Muscle layer of colon (tissue), 2 donors: ENCODE measurements around the gene EXOC6.

Experiments used
- H3K27ac ChIP-seq: one replicate; pipeline ENCODE4 v1.7.0; 2013; ENCODE audit warnings: low read depth, mild to moderate bottlenecking, low read length, moderate library complexity
- H3K27me3 ChIP-seq, 2 donors: one replicate each; pipeline ENCODE4 v1.7.0; 2013; ENCODE audit warnings: low read length in 2 of 2, mild to moderate bottlenecking in 2 of 2; ENCODE audit not compliant: insufficient read depth in 2 of 2, control insufficient read depth in 1 of 2
- H3K36me3 ChIP-seq: one replicate; pipeline ENCODE4 v1.7.0; 2013; ENCODE audit warnings: mild to moderate bottlenecking, low read length; ENCODE audit not compliant: insufficient read depth
- H3K4me1 ChIP-seq: one replicate; pipeline ENCODE4 v1.7.0; 2013; ENCODE audit warnings: mild to moderate bottlenecking, low read length; ENCODE audit not compliant: insufficient read depth
- H3K4me3 ChIP-seq, 2 donors: one replicate each; pipeline ENCODE4 v1.7.0; 2013; ENCODE audit warnings: low read length in 2 of 2, low read depth in 1 of 2, mild to moderate bottlenecking in 1 of 2, moderate library complexity in 1 of 2
- H3K9ac ChIP-seq: one replicate; pipeline ENCODE4 v1.7.0; 2013; ENCODE audit warnings: low read length
- H3K9me3 ChIP-seq: one replicate; pipeline ENCODE4 v1.7.0; 2013; ENCODE audit warnings: mild to moderate bottlenecking, low read length
- donor health status: abdominal sarcoma.
- donor health status: Adenocarcinoma of cecum.

EXOC6 gene

GRCh38 chr10:93070378-93071176 lies 222.3 kb downstream of the EXOC6 start:
- no peak overlapping the region for H3K27ac ChIP-seq
- peaks cover 22% of the 10 kb centered on the region for H3K4me1 ChIP-seq
- H3K9me3 ChIP-seq = no peaks in the 10 kb centered on the region
- H3K4me3 ChIP-seq = no peak overlapping the region
- H3K9ac ChIP-seq = no peak overlapping the region
- no peaks in the 10 kb centered on the region for H3K36me3 ChIP-seq
- peaks cover 23 to 80% of the 10 kb centered on the region in 2 donors for H3K27me3 ChIP-seq

DNA sequence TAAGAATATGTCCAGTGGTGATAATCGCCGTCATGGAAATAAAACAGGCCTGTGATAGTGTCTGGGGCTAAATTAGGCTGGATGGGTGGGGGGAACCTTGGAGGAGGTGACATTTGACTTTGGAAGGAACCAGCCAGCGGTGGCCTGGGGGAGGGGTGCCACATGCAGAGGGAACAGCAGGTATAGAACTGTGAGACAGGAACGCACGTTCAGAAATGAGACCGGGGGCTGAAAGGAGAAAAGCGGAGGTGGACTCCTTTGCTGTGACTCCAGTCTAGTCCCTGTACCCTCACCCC lies 222.8 kb downstream of the EXOC6 start:
- no peaks in the 10 kb centered on the region for H3K36me3 ChIP-seq
- no peak overlapping the region for H3K9ac ChIP-seq
- no peak overlapping the region for H3K4me3 ChIP-seq
- H3K27ac ChIP-seq = no peak overlapping the region
- H3K27me3 ChIP-seq = peaks cover 27 to 77% of the 10 kb centered on the region in 2 donors
- H3K9me3 ChIP-seq = no peaks in the 10 kb centered on the region
- H3K4me1 ChIP-seq = peaks cover 22% of the 10 kb centered on the region

DNA sequence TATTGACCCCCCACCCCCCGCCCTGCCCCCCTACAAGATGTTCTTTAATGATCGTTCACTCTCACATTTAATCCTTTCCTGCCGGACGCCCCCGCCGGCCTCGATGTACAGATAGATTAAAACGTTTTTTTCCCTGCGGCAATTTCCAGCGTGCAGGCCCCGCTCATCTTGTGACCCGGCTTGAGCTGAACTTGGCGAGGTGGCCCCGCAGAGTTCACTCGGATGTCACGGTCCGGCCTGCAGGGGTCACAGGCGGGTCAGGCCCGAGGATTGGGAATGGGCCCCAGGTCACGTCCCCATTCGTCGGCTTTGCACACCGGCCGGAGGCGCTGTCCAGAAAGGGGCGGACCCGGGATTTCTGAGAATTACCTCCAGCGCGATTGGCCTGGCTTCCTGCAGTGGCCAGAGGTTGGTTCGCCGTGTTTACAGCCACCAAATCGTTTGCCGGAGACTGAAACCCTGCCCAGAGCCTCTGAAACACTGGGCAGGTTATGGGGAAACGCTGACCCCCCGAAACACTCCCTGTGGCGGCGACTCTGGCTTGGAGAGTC lies 223.4 kb downstream of the EXOC6 start:
- peak overlapping the region; percentile 35 to 45 for H3K4me3 ChIP-seq
- H3K4me1 ChIP-seq = peaks cover 22% of the 10 kb centered on the region
- H3K9ac ChIP-seq = no peak overlapping the region

GRCh38 chr10:93072225-93072712 lies 223.9 kb downstream of the EXOC6 start:
- Histone ChIP-seq H3K36me3 (no peaks in the 10 kb centered on the region), H3K27me3 (peaks cover 15 to 68% of the 10 kb centered on the region in 2 donors), H3K4me3 (peak overlapping the region; percentile 35 to 45), H3K9ac (no peak overlapping the region), H3K9me3 (no peaks in the 10 kb centered on the region), H3K4me1 (peaks cover 22% of the 10 kb centered on the region), H3K27ac (no peak overlapping the region)

More for the DNA sequence above, 223.4 kb downstream of the EXOC6 start:
- H3K27me3 ChIP-seq = peaks cover 21 to 70% of the 10 kb centered on the region in 2 donors
- no peaks in the 10 kb centered on the region for H3K36me3 ChIP-seq
- H3K9me3 ChIP-seq = no peaks in the 10 kb centered on the region
- H3K27ac ChIP-seq = no peak overlapping the region

GRCh38 chr10:93072713-93073538 lies 224.6 kb downstream of the EXOC6 start:
- no peak overlapping the region for H3K27ac ChIP-seq
- peaks cover 14 to 68% of the 10 kb centered on the region in 2 donors for H3K27me3 ChIP-seq
- H3K4me3 ChIP-seq = peak overlapping the region; percentile 20 to 45

DNA sequence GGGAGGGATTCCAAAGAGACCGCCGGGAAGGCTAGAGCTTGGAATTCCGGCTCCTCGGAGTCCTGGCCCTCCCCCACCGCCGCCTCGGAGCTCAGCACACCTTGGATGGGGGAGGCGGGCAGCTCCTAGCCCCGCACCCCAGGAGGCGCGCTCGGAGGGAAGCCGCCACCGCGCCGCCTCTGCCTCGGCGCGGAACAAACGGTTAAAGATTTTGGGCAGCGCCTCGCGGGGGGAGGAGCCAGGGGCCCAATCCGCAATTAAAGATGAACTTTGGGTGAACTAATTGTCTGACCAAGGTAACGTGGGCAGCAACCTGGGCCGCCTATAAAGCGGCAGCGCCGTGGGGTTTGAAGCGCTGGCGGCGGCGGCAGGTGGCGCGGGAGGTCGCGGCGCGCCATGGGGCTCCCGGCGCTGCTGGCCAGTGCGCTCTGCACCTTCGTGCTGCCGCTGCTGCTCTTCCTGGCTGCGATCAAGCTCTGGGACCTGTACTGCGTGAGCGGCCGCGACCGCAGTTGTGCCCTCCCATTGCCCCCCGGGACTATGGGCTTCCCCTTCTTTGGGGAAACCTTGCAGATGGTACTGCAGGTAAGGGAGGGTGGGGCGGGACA lies 225.3 kb downstream of the EXOC6 start, which contains the start of gene CYP26A1:
CYP26A1 (plus strand) TSS at position 355 of the 608 bp plus-strand sequence; CDS start at position 397, 42 bp downstream.
- peaks cover 22% of the 10 kb centered on the region for H3K4me1 ChIP-seq
- H3K27ac ChIP-seq = no peak within 1 kb of the TSS
- peak within 1 kb of the TSS in 1 of 2 donors; percentile 20 for H3K4me3 ChIP-seq
- H3K27me3 ChIP-seq = peaks cover 14 to 61% of the 10 kb centered on the region in 2 donors
- H3K36me3 ChIP-seq = no peaks in the 10 kb centered on the region
- no peaks in the 10 kb centered on the region for H3K9me3 ChIP-seq
- H3K9ac ChIP-seq = no peak within 1 kb of the TSS

More at GRCh38 chr10:93072713-93073538, 224.6 kb downstream of the EXOC6 start:
- no peak overlapping the region for H3K9ac ChIP-seq
- H3K36me3 ChIP-seq = no peaks in the 10 kb centered on the region
- H3K4me1 ChIP-seq = peaks cover 22% of the 10 kb centered on the region
- H3K9me3 ChIP-seq = no peaks in the 10 kb centered on the region

GRCh38 chr10:93074147-93074596 lies 225.9 kb downstream of the EXOC6 start:
- peaks cover 22% of the 10 kb centered on the region for H3K4me1 ChIP-seq
- no peak overlapping the region for H3K27ac ChIP-seq
- H3K27me3 ChIP-seq = peaks cover 14 to 56% of the 10 kb centered on the region in 2 donors
- no peak overlapping the region for H3K9ac ChIP-seq
- peak overlapping the region in 1 of 2 donors; percentile 20 for H3K4me3 ChIP-seq
- H3K36me3 ChIP-seq = no peaks in the 10 kb centered on the region
- no peaks in the 10 kb centered on the region for H3K9me3 ChIP-seq

- Histone ChIP-seq H3K4me3 (no peak overlapping the region), H3K36me3 (no peaks in the 10 kb centered on the region), H3K27ac (no peak overlapping the region), H3K4me1 (peaks cover 22% of the 10 kb centered on the region), H3K27me3 (peaks cover 19 to 54% of the 10 kb centered on the region in 2 donors), H3K9ac (no peak overlapping the region), H3K9me3 (no peaks in the 10 kb centered on the region)
These were observed 226.5 kb downstream of the EXOC6 start for GRCh38 chr10:93074597-93075368.

- peaks cover 19 to 54% of the 10 kb centered on the region in 2 donors for H3K27me3 ChIP-seq
- no peaks in the 10 kb centered on the region for H3K9me3 ChIP-seq
These were observed 227.3 kb downstream of the EXOC6 start for GRCh38 chr10:93075369-93076221.

GRCh38 chr10:93076871-93077270 lies 228.6 kb downstream of the EXOC6 start:
- no peak overlapping the region for H3K27ac ChIP-seq
- H3K27me3 ChIP-seq = peaks cover 14 to 47% of the 10 kb centered on the region in 2 donors
- H3K36me3 ChIP-seq = no peaks in the 10 kb centered on the region
- peaks cover 24% of the 10 kb centered on the region for H3K4me1 ChIP-seq
- no peaks in the 10 kb centered on the region for H3K9me3 ChIP-seq
- no peak overlapping the region for H3K4me3 ChIP-seq
- no peak overlapping the region for H3K9ac ChIP-seq

More at GRCh38 chr10:93075369-93076221, 227.3 kb downstream of the EXOC6 start:
- Histone ChIP-seq H3K36me3 (no peaks in the 10 kb centered on the region), H3K27ac (no peak overlapping the region), H3K9ac (no peak overlapping the region), H3K4me1 (peaks cover 26% of the 10 kb centered on the region), H3K4me3 (no peak overlapping the region)
